Sigmoid colon (tissue), 4 donors: ENCODE data around the gene SEC16A.

Experiments
- EP300 ChIP-seq, 4 donors: sonication (generic); formaldehyde crosslinking; IDR thresholded peaks; one replicate each; pipeline ENCODE4 v1.6.1; 2017; ENCODE audit warnings: antibody characterized with exemption in 4 of 4
- TF ChIP-seq, protein P1 (sequence below), 4 experiments: fragments of 450-650 bp in 3 of 4; fragments of 200-600 bp in 1 of 4; IDR thresholded peaks; one replicate each; pipeline ENCODE4 v1.5.1; 2016 to 2019; ENCODE audit warnings: antibody characterized with exemption in 4 of 4, mild to moderate bottlenecking in 3 of 4, moderate library complexity in 2 of 4

DNA sequence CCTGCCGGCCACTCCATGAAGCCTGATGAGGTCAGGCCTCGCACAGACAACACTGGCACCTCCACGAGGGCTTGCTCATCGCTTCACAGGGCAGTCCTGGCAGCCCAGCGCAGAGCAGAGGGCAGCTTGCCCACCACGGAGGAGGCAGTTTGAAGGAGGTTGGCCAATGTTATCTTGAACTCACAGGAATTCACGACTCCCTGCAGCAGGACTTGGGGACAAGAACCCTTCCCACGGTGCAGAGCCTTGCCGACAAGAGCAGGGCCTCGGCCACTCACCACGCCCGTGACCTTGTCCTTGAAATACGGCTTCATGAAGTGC, 87.9 kb downstream of the SEC16A start:
- TF ChIP-seq, protein P1, sequence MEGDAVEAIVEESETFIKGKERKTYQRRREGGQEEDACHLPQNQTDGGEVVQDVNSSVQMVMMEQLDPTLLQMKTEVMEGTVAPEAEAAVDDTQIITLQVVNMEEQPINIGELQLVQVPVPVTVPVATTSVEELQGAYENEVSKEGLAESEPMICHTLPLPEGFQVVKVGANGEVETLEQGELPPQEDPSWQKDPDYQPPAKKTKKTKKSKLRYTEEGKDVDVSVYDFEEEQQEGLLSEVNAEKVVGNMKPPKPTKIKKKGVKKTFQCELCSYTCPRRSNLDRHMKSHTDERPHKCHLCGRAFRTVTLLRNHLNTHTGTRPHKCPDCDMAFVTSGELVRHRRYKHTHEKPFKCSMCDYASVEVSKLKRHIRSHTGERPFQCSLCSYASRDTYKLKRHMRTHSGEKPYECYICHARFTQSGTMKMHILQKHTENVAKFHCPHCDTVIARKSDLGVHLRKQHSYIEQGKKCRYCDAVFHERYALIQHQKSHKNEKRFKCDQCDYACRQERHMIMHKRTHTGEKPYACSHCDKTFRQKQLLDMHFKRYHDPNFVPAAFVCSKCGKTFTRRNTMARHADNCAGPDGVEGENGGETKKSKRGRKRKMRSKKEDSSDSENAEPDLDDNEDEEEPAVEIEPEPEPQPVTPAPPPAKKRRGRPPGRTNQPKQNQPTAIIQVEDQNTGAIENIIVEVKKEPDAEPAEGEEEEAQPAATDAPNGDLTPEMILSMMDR (IDR thresholded peaks at IDR 0.05), result no peak
- TF ChIP-seq EP300 (IDR thresholded peaks at IDR 0.05), result no peak
